IMR-90 (cell line): ENCODE results near the gene MTFR2. TPM values are rescaled to one million over a fixed set of nuclear protein-coding genes. Genes with fewer than 3 reads are reported as not detected.

Experiments used
- ATAC-seq: fragments of 200-7000 bp; cut with Tn5 transposase; 2 replicates; pipeline ENCODE4 v1.9.1; 2020; ENCODE audit warnings: low read depth, mild to moderate bottlenecking, moderate library complexity
- BruUV-seq: library from RNA; stranded (reverse); fragments of 400-500 nt; replicated peaks from 2 replicates; lab custom pipeline; 2021; lab: Mats Ljungman, UMichigan
- CTCF ChIA-PET: fragments of 300-600 bp; formaldehyde crosslinking; extraction: SDS; loops from one replicate; lab custom pipeline; 2021; ENCODE audit warnings: antibody characterized with exemption; lab: Yijun Ruan, JAX
- POLR2A ChIA-PET: fragments of 300-600 bp; sonication (Branson Sonifier 250); formaldehyde crosslinking; loops from one replicate; lab custom pipeline; 2022; ENCODE audit warnings: antibody characterized with exemption; ENCODE audit not compliant: unreplicated experiment; lab: Charles Lee
- DNase-seq: peaks from one replicate; pipeline ENCODE4 v3.0.0; 2013
- H2AFZ ChIP-seq: replicated peaks from 2 replicates; pipeline ENCODE3; 2013; ENCODE audit warnings: low read length, mild to moderate bottlenecking; ENCODE audit not compliant: poor library complexity
- H2AK5ac ChIP-seq: 2 replicates; pipeline ENCODE4 v1.6.1; 2013; ENCODE audit warnings: low read depth, low read length, inconsistent platforms
- H2AK9ac ChIP-seq: replicated peaks from 2 replicates; pipeline ENCODE3; 2013; ENCODE audit warnings: mild to moderate bottlenecking, low read depth, low read length, moderate library complexity; ENCODE audit not compliant: poor library complexity
- H2BK120ac ChIP-seq: 2 replicates; pipeline ENCODE4 v1.6.1; 2013; ENCODE audit warnings: low read depth, low read length, inconsistent platforms
- H2BK15ac ChIP-seq: 3 replicates; pipeline ENCODE4 v1.6.1; 2013; ENCODE audit warnings: low read depth, low read length, inconsistent platforms
- H2BK20ac ChIP-seq: 2 replicates; pipeline ENCODE4 v1.6.1; 2013; ENCODE audit warnings: low read depth, mild to moderate bottlenecking, inconsistent platforms, low read length, moderate library complexity
- H2BK5ac ChIP-seq: 2 replicates; pipeline ENCODE4 v1.6.1; 2013; ENCODE audit warnings: mild to moderate bottlenecking, low read depth, low read length, inconsistent platforms; ENCODE audit not compliant: poor library complexity, severe bottlenecking
- H3K14ac ChIP-seq: replicated peaks from 2 replicates; pipeline ENCODE4 v1.6.1; 2013; ENCODE audit warnings: low read depth, low read length, inconsistent platforms
- H3K18ac ChIP-seq: 2 replicates; pipeline ENCODE4 v1.6.1; 2013; ENCODE audit warnings: low read depth, low read length, control low read depth
- H3K23ac ChIP-seq: 2 replicates; pipeline ENCODE4 v1.6.1; 2013; ENCODE audit warnings: low read depth, low read length, inconsistent platforms
- H3K27ac ChIP-seq: 2 replicates; pipeline ENCODE4 v1.5.1; 2013; ENCODE audit warnings: mild to moderate bottlenecking, control low read depth, low read length; ENCODE audit not compliant: insufficient read depth
- H3K27me3 ChIP-seq: 2 replicates; pipeline ENCODE4 v1.6.1; 2013; ENCODE audit warnings: low read length; ENCODE audit not compliant: control insufficient read depth, insufficient read depth
- H3K36me3 ChIP-seq: 2 replicates; pipeline ENCODE4 v1.6.1; 2013; ENCODE audit warnings: low read length, mixed read lengths; ENCODE audit not compliant: control insufficient read depth, insufficient read depth
- H3K4ac ChIP-seq: 2 replicates; pipeline ENCODE4 v1.6.1; 2013; ENCODE audit warnings: low read depth, low read length, inconsistent platforms
- H3K4me1 ChIP-seq: 2 replicates; pipeline ENCODE4 v1.6.1; 2013; ENCODE audit warnings: low read length, mixed read lengths; ENCODE audit not compliant: control insufficient read depth, insufficient read depth
- H3K4me2 ChIP-seq: 2 replicates; pipeline ENCODE4 v1.6.1; 2013; ENCODE audit warnings: low read depth, mild to moderate bottlenecking, control low read depth, low read length, moderate library complexity
- H3K4me3 ChIP-seq: 2 replicates; pipeline ENCODE4 v1.5.1; 2013; ENCODE audit warnings: low read depth, mild to moderate bottlenecking, control low read depth, low read length, moderate library complexity; ENCODE audit not compliant: insufficient read depth
- H3K56ac ChIP-seq: 2 replicates; pipeline ENCODE4 v1.6.1; 2013; ENCODE audit warnings: low read length, inconsistent platforms; ENCODE audit not compliant: insufficient read depth; ENCODE audit errors: extremely low read depth
- H3K79me1 ChIP-seq, 2 experiments: 2 replicates each; pipeline ENCODE4 v1.6.1; 2013; ENCODE audit warnings: low read length in 2 of 2, inconsistent platforms in 1 of 2, low read depth in 1 of 2
- H3K9ac ChIP-seq: 2 replicates; pipeline ENCODE4 v1.6.1; 2013; ENCODE audit warnings: low read depth, low read length, control low read depth
- H3K9me1 ChIP-seq: 2 replicates; pipeline ENCODE4 v1.6.1; 2013; ENCODE audit warnings: low read length, inconsistent platforms; ENCODE audit not compliant: insufficient read depth
- H3K9me3 ChIP-seq: 2 replicates; pipeline ENCODE4 v1.6.1; 2013; ENCODE audit warnings: low read length; ENCODE audit not compliant: control insufficient read depth, insufficient read depth
- H4K20me1 ChIP-seq: 2 replicates; pipeline ENCODE4 v1.6.1; 2013; ENCODE audit warnings: low read length, inconsistent platforms; ENCODE audit not compliant: insufficient read depth
- H4K5ac ChIP-seq: 2 replicates; pipeline ENCODE4 v1.6.1; 2013; ENCODE audit warnings: mild to moderate bottlenecking, low read depth, low read length, control low read depth
- H4K8ac ChIP-seq, 2 experiments: 2 replicates each; pipeline ENCODE4 v1.6.1; 2013; ENCODE audit warnings: low read depth in 2 of 2, low read length in 2 of 2, control low read depth in 1 of 2, inconsistent platforms in 1 of 2
- H4K91ac ChIP-seq: 2 replicates; pipeline ENCODE4 v1.6.1; 2013; ENCODE audit warnings: low read depth, low read length, inconsistent platforms; ENCODE audit not compliant: insufficient read depth
- BHLHE40 ChIP-seq: fragments of 150-350 bp; IDR thresholded peaks from 2 replicates; pipeline ENCODE4 v1.6.1; 2016; ENCODE audit warnings: mild to moderate bottlenecking, low read depth, low read length
- CEBPB ChIP-seq: IDR thresholded peaks from 2 replicates; pipeline ENCODE4 v1.6.1; 2012; ENCODE audit warnings: low read depth, low read length, improper control_type of control experiment
- NFE2L2 ChIP-seq: fragments of 150-350 bp; IDR thresholded peaks from 2 replicates; pipeline ENCODE4 v1.6.1; 2016; ENCODE audit warnings: low read depth, mild to moderate bottlenecking, low read length
- RCOR1 ChIP-seq: IDR thresholded peaks from 2 replicates; pipeline ENCODE4 v1.6.1; 2012; ENCODE audit warnings: mild to moderate bottlenecking, low read length, improper control_type of control experiment; ENCODE audit not compliant: insufficient replicate concordance
- RFX5 ChIP-seq: IDR thresholded peaks from 2 replicates; pipeline ENCODE4 v1.8.0; 2012; ENCODE audit warnings: low read depth, mild to moderate bottlenecking, low read length, moderate library complexity
- SMC3 ChIP-seq: fragments of 150-350 bp; IDR thresholded peaks from 2 replicates; pipeline ENCODE4 v1.6.1; 2016; ENCODE audit warnings: low read depth, mild to moderate bottlenecking, antibody characterized with exemption, low read length, moderate library complexity
- WGBS, 2 experiments: methylation state at CpG; one replicate each; pipeline versions ENCODE4 v1.1.5 to v1.1.7; 2013; ENCODE audit warnings: missing lambda C conversion rate in 2 of 2; ENCODE audit not compliant: insufficient read length in 1 of 2; ENCODE audit errors: extremely low coverage in 2 of 2; 5-methylcytosine and 5-hydroxymethylcytosine counted together
- dilution Hi-C: fragments of 300-500 bp; cut with HindIII; formaldehyde crosslinking; loops from one replicate; pipeline ENCODE4 v1.14.3; 2018; ENCODE audit warnings: low sequenced_read_pairs; ENCODE audit not compliant: unreplicated experiment
- in situ Hi-C: fragments of 300-500 bp; cut with MboI; formaldehyde crosslinking; loops from 3 replicates; pipeline ENCODE4 v1.14.3; 2019; ENCODE audit warnings: low sequenced_read_pairs, inconsistent platforms, mixed read lengths
- intact Hi-C: fragments of 100-400 bp; cut with micrococcal nuclease; formaldehyde crosslinking; loops from 2 replicates; pipeline ENCODE4 v1.10.0; 2022
- polyA plus RNA-seq, 3 experiments: library from polyadenylated mRNA; depleted of rRNA; stranded (reverse); fragments of >200 nt; gene quantifications; 2 replicates each; pipeline ENCODE4 v1.2.3, GENCODE V29; 2012; ENCODE audit warnings: low replicate concordance in 1 of 3
- total RNA-seq: library from RNA; depleted of rRNA; stranded (reverse); fragments of >200 nt; gene quantifications from 2 replicates; pipeline ENCODE4 v1.2.3, GENCODE V29; 2012

MTFR2 gene
- total and polyA plus RNA-seq, 2 of the 4 experiments (the other 2 are of a cell fraction): 0.72 to 7.2 TPM

DNA sequence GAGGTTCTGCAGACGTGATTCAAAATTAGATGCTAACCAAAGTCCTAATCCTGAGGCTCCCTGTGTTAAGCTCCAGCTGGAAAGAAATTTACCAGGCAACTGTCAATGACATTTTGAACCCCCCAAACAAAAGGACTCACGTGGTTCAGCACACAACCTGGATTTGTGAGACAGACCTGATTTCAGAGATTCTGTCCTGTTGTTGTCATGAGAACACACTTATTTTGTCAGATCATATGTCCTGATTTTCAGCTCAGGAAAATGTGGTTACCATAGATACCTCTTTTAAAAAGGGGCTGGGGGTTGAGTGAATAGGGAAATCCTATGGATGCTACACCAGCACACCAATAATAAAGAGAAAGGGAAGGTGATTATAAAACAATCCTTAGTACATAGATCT, 61.6 kb downstream of the MTFR2 start:
- POLR2A ChIA-PET: no interaction called here
- DNase-seq: no peak
- Histone ChIP-seq H4K8ac (no peak overlapping the region), H2BK15ac (no peak overlapping the region), H3K18ac (no peak overlapping the region), H2AFZ (no peak overlapping the region), H3K27me3 (no peaks in the 10 kb centered on the region), H2BK120ac (no peak overlapping the region), H3K4me1 (peaks cover 3% of the 10 kb centered on the region; the same call in 1 of the 2 replicates), H3K4me2 (no peak overlapping the region), H2BK5ac (no peak overlapping the region), H3K9me3 (no peaks in the 10 kb centered on the region), H3K56ac (no peak overlapping the region), H3K27ac (no peak overlapping the region), H3K9ac (no peak overlapping the region), H3K23ac (no peak overlapping the region), H3K14ac (no peak overlapping the region), H2AK5ac (no peak overlapping the region), H2AK9ac (no peak overlapping the region), H4K20me1 (no peaks in the 10 kb centered on the region), H3K4ac (no peak overlapping the region), H4K91ac (no peak overlapping the region), H4K5ac (no peak overlapping the region), H3K36me3 (peaks cover 48% of the 10 kb centered on the region), H3K9me1 (peaks cover 3% of the 10 kb centered on the region; the same call in 1 of the 2 replicates), H3K4me3 (no peak overlapping the region), H3K79me1 (no peaks in the 10 kb centered on the region), H2BK20ac (no peak overlapping the region)
- in situ Hi-C loops: no loop called here
- no peak for TF ChIP-seq SMC3
- TF ChIP-seq CEBPB: no peak
- TF ChIP-seq RCOR1: no peak
- TF ChIP-seq RFX5: no peak
- no peak for TF ChIP-seq NFE2L2
- no peak for TF ChIP-seq BHLHE40
- no TSS peak for BruUV-seq
- no peak for ATAC-seq
- dilution Hi-C loops: no loop called here
- CTCF ChIA-PET: no interaction called here
- no CpG with 5 or more reads among the region's 2 CpGs for WGBS, 2 experiments
- intact Hi-C loops: no loop called here
